WI38 (cell line): ENCODE measurements around the gene TOR4A.

Experiments
- H3K4me3 ChIP-seq: 2 replicates; pipeline ENCODE4 v1.5.1; 2011; ENCODE audit warnings: low read depth, mild to moderate bottlenecking, control low read depth, low read length
- TF ChIP-seq, protein P1 (sequence below): IDR thresholded peaks from 2 replicates; pipeline ENCODE4 v1.5.1; 2012; ENCODE audit warnings: low read depth, mild to moderate bottlenecking, control low read depth, low read length

Gene TOR4A

GRCh38 chr9:137301081-137301947 is 23.8 kb downstream of the TOR4A start:
- peak overlapping the region; percentile 50 for H3K4me3 ChIP-seq

DNA sequence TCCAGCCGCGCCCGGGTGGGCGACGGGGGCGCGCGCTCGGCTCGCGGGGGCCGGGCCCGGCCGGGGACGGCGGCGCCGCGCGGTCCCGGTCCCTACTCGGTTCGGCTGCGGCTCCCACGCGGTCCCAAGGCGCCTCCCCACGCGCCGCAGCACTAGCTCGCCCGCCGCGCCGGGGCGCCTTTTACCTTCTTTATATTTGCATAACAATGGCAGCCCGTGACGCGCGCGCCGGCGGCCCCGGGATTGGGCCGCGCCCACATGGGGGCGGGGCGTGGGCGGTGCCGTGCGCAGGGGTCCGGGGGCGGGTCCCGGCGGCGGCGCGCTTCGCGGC is 24.6 kb downstream of the TOR4A start, which contains the start of gene NRARP:
Gene NRARP (minus strand): TSS at position 154 of the 331 bp plus-strand sequence. CDS start 343 bp downstream, outside the sequence.
- TF ChIP-seq, protein P1, sequence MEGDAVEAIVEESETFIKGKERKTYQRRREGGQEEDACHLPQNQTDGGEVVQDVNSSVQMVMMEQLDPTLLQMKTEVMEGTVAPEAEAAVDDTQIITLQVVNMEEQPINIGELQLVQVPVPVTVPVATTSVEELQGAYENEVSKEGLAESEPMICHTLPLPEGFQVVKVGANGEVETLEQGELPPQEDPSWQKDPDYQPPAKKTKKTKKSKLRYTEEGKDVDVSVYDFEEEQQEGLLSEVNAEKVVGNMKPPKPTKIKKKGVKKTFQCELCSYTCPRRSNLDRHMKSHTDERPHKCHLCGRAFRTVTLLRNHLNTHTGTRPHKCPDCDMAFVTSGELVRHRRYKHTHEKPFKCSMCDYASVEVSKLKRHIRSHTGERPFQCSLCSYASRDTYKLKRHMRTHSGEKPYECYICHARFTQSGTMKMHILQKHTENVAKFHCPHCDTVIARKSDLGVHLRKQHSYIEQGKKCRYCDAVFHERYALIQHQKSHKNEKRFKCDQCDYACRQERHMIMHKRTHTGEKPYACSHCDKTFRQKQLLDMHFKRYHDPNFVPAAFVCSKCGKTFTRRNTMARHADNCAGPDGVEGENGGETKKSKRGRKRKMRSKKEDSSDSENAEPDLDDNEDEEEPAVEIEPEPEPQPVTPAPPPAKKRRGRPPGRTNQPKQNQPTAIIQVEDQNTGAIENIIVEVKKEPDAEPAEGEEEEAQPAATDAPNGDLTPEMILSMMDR = no peak
- peak within 1 kb of the TSS; percentile 50 for H3K4me3 ChIP-seq

More at GRCh38 chr9:137301081-137301947, 23.8 kb downstream of the TOR4A start:
- TF ChIP-seq, protein P1 = no peak

DNA sequence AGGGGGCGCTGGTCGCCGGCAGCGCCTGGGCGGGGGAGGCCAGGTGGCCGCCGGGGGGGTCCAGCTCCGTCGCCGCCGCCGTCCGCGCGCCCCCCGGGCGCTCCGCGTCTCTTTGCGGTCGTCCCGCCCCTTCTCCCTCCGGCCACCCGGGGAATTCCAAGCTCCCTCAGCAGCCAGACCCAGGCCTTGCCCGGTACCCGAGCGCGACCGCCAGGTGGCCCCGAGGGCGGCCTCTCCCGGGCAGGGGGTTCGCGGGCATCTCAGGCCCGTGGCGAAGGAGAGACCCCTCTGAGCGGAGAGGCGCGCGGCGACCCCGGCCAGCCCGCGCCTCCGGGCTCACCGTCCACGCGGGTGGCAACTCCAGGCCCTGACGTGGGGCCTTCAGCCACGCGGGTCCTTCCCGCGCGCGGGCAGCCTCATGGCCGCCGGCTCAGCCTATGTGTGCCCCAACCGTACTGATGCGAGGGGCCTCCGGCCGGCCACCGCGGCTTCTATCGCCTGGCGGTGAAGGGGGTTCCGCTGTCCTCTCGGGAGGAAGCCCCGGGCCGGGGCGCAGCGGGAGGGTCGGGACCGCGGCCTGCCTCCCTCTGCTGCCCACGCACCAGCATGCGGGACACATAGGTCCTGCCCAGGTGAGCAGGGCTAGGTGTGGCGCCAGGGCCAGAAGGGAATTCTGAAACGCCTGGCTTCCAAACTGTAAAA is 25.1 kb downstream of the TOR4A start:
- TF ChIP-seq, protein P1 = peak; percentile 57
- H3K4me3 ChIP-seq = peak overlapping the region; percentile 49

GRCh38 chr9:137303151-137303892 is 25.8 kb downstream of the TOR4A start:
- TF ChIP-seq, protein P1 = no peak
- no peak overlapping the region for H3K4me3 ChIP-seq

- H3K4me3 ChIP-seq = no peak overlapping the region
- TF ChIP-seq, protein P1 = no peak
Observed at GRCh38 chr9:137303893-137304382, 26.4 kb downstream of the TOR4A start.

DNA sequence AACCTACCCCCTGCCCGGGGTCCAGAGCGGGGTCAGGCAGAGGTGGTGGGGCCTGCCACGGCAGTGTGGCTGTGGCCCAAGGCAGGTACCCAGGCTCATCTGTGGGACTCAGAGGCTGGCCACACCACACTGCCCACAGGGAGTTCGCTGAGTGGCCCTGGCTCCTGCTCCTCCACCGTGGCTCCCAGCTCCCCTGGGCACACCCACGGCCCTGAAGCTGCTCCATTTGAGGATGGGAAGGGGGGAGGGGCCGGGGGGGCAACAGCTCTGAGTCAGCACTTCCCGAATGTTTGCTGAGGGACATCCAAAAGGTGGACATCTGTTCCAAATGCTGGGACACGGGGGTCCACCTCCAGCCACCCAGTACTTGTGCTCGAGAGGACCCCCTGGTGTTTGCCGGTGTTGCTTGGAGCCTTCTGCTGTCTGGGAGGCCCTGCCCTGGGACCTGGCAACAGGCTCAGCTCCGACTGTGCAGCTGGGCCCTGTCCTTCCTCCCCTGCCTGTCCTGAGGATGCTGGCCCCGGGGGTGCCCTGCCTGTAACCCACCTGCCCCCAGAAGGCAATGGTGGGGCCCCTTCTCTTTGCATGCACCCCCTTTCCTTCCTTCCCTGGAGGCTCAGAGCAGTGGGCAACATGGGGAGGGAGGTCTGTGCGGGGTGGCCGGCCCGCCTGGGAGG is 27.0 kb downstream of the TOR4A start:
- TF ChIP-seq, protein P1 = no peak
- H3K4me3 ChIP-seq = no peak overlapping the region
